GM23248 (cell line): ENCODE results near the gene ADAMTS15.

Source experiments
- EZH2 ChIP-seq: fragments of 200-600 bp; sonication (generic); IDR thresholded peaks from 2 replicates; pipeline ENCODE4 v1.6.1; 2018; ENCODE audit warnings: antibody characterized with exemption, mild to moderate bottlenecking; ENCODE audit not compliant: insufficient read depth, poor library complexity, severe bottlenecking
- EZH2phosphoT487 ChIP-seq: fragments of 200-600 bp; sonication (generic); IDR thresholded peaks from 2 replicates; pipeline ENCODE4 v1.6.1; 2018; ENCODE audit warnings: antibody characterized with exemption, moderate library complexity, mild to moderate bottlenecking, low read depth; ENCODE audit not compliant: insufficient read depth

DNA sequence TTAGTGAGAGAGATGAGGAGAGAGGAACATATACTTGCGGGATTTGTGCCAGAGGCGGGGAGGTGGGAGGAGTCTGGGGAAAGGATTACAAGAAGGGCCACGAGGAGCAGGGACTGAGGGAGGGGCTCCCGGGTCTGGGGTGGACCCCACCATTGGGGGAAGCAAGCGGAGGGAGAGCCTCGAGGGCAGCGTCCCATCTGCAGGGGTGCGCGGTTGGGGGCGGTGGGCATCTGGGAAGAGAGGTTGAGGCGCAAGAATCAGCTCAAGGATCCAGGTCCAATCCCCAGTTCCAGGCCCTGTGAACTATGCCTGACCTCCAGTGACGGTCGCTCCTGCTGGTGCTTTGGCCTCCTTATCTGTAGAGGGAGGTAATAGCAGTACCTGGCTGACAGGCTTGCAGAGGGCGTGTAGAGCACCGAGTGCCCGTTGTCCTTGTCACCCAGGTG is 38.0 kb downstream of the ADAMTS15 start:
- TF ChIP-seq EZH2 (no peak), EZH2phosphoT487 (no peak)
